ENCODE measurements around the gene MYF5. TPM values are rescaled to one million over a fixed set of nuclear protein-coding genes. Genes with fewer than 3 reads are reported as not detected.

The MYF5 gene
- polyA plus RNA-seq, 3 donors: not detected

GRCh38 chr12:80681786-80682185 lies 34.9 kb upstream of the MYF5 start:
- no peak for TF ChIP-seq CTCF (IDR thresholded peaks at IDR 0.05)
- H2AFZ ChIP-seq (ENCODE audit: insufficient read depth, low read depth, low read length, poor library complexity, severe bottlenecking): no peak overlapping the region
- WGBS (ENCODE audit: insufficient coverage): no CpG with 5 or more reads among the region's 3 CpGs
- peaks cover 0 to 3% (median 2%) of the 10 kb centered on the region in 3 donors for H3K27me3 Mint-ChIP-seq (ENCODE audit: low read depth in 3 of 3)
- H3K36me3 ChIP-seq (replicated peaks in 1 of 2; ENCODE audit: control insufficient read depth in 1 of 2, insufficient read depth in 2 of 2, low read length in 2 of 2): no peaks in the 10 kb centered on the region
- H3K9me3 ChIP-seq (replicated peaks in 1 of 2; ENCODE audit: control insufficient read depth in 1 of 2, insufficient read depth in 1 of 2, low read length in 2 of 2): no peaks in the 10 kb centered on the region
- H3K27ac Mint-ChIP-seq: no peak overlapping the region
- H3K27ac ChIP-seq (ENCODE audit: low read depth in 1 of 2, low read length in 2 of 2): no peak overlapping the region
- intact Hi-C loops (cut with micrococcal nuclease): no loop called here
- H3K4me3 Mint-ChIP-seq: no peak overlapping the region
- no peaks in the 10 kb centered on the region for H3K4me1 ChIP-seq (ENCODE audit: control insufficient read depth in 1 of 2, insufficient read depth in 2 of 2, low read length in 2 of 2)
- H3K79me2 ChIP-seq (ENCODE audit: insufficient read depth, low read length): no peaks in the 10 kb centered on the region
- H3K9ac ChIP-seq (ENCODE audit: insufficient read depth, low read length, poor library complexity, severe bottlenecking): no peak overlapping the region
- no peak overlapping the region for H3K4me2 ChIP-seq (replicated peaks; ENCODE audit: extremely low read depth, low read length, poor library complexity, severe bottlenecking)
- peaks cover 0 to 2% (median 0%) of the 10 kb centered on the region in 7 donors for H3K9me3 Mint-ChIP-seq
- no peaks in the 10 kb centered on the region for H3K4me1 Mint-ChIP-seq
- H3K4me3 ChIP-seq (replicated peaks in 1 of 3; ENCODE audit: low read depth in 2 of 3, low read length in 3 of 3): no peak overlapping the region
- no peak for DNase-seq
- no peaks in the 10 kb centered on the region for H3K27me3 ChIP-seq (ENCODE audit: control insufficient read depth in 2 of 2, insufficient read depth in 2 of 2, low read length in 2 of 2)
- H4K20me1 ChIP-seq (ENCODE audit: insufficient read depth, low read length): no peaks in the 10 kb centered on the region
- no peaks in the 10 kb centered on the region for H3K36me3 Mint-ChIP-seq

- Histone ChIP-seq H2AFZ (ENCODE audit: insufficient read depth, low read depth, low read length, poor library complexity, severe bottlenecking) (no peak overlapping the region), H3K79me2 (ENCODE audit: insufficient read depth, low read length) (no peaks in the 10 kb centered on the region), H3K4me1 (ENCODE audit: control insufficient read depth in 1 of 2, insufficient read depth in 2 of 2, low read length in 2 of 2) (no peaks in the 10 kb centered on the region), H3K4me2 (replicated peaks; ENCODE audit: extremely low read depth, low read length, poor library complexity, severe bottlenecking) (no peak overlapping the region), H4K20me1 (ENCODE audit: insufficient read depth, low read length) (no peaks in the 10 kb centered on the region), H3K4me3 (replicated peaks in 1 of 3; ENCODE audit: low read depth in 2 of 3, low read length in 3 of 3) (no peak overlapping the region), H3K27ac (ENCODE audit: low read depth in 1 of 2, low read length in 2 of 2) (no peak overlapping the region), H3K9me3 (replicated peaks in 1 of 2; ENCODE audit: control insufficient read depth in 1 of 2, insufficient read depth in 1 of 2, low read length in 2 of 2) (no peaks in the 10 kb centered on the region), H3K36me3 (replicated peaks in 1 of 2; ENCODE audit: control insufficient read depth in 1 of 2, insufficient read depth in 2 of 2, low read length in 2 of 2) (no peaks in the 10 kb centered on the region), H3K9ac (ENCODE audit: insufficient read depth, low read length, poor library complexity, severe bottlenecking) (no peak overlapping the region), H3K27me3 (ENCODE audit: control insufficient read depth in 2 of 2, insufficient read depth in 2 of 2, low read length in 2 of 2) (no peaks in the 10 kb centered on the region)
- no peak for TF ChIP-seq CTCF (IDR thresholded peaks at IDR 0.05)
- Mint-ChIP-seq H3K4me1 (no peaks in the 10 kb centered on the region), H3K9me3 (peaks cover 0 to 2% (median 0%) of the 10 kb centered on the region in 7 donors), H3K36me3 (no peaks in the 10 kb centered on the region), H3K4me3 (no peak overlapping the region), H3K27me3 (ENCODE audit: low read depth in 3 of 3) (peaks cover 0 to 3% (median 2%) of the 10 kb centered on the region in 3 donors), H3K27ac (peak overlapping the region in 1 of 7 donors; percentile 64)
- no peak for DNase-seq
- intact Hi-C loops (cut with micrococcal nuclease): no loop called here
- WGBS (ENCODE audit: insufficient coverage): 50% methylated on average over 3 of the region's 7 CpGs
Measured at GRCh38 chr12:80684077-80684495, 32.6 kb upstream of the MYF5 start.
